Uterus (tissue), 2 donors: ENCODE results near the gene BCAS4.

ENCODE experiments used
- CTCF ChIP-seq, 4 experiments: fragments of 200-600 bp in 2 of 4; fragments of 450-650 bp in 2 of 4; sonication (generic) in 2 of 4; IDR thresholded peaks; one replicate each; pipeline ENCODE4 v1.5.1; 2016 to 2019; ENCODE audit warnings: antibody characterized with exemption in 4 of 4, mild to moderate bottlenecking in 2 of 4, moderate library complexity in 1 of 4
- POLR2A ChIP-seq, 2 donors: fragments of 450-650 bp; IDR thresholded peaks; one replicate each; pipeline ENCODE4 v1.6.1; 2016; ENCODE audit warnings: antibody characterized with exemption in 2 of 2, mild to moderate bottlenecking in 1 of 2, moderate library complexity in 1 of 2

GRCh38 chr20:50805349-50805684, 10.5 kb downstream of the BCAS4 start:
- TF ChIP-seq CTCF (IDR thresholded peaks at IDR 0.05), result no peak
- no peak for TF ChIP-seq POLR2A (IDR thresholded peaks at IDR 0.05)
